SK-N-SH (cell line): ENCODE measurements around the gene THADA.

Source experiments
- CTCF ChIP-seq: fragments of 200-600 bp; sonication (generic); IDR thresholded peaks from 2 replicates; pipeline ENCODE4 v1.6.1; 2017; ENCODE audit warnings: antibody characterized with exemption, mild to moderate bottlenecking, moderate library complexity
- GABPA ChIP-seq: IDR thresholded peaks from 2 replicates; pipeline ENCODE4 v1.4.0; 2012; ENCODE audit warnings: low read depth, mild to moderate bottlenecking
- REST ChIP-seq: IDR thresholded peaks from 2 replicates; pipeline ENCODE4 v1.6.1; 2012; ENCODE audit warnings: mild to moderate bottlenecking, low read depth, low read length, moderate library complexity

GRCh38 chr2:43314299-43314927, 281.4 kb downstream of the THADA start:
- no peak for TF ChIP-seq CTCF
- no peak for TF ChIP-seq REST
- no peak for TF ChIP-seq GABPA
